ENCODE data around the gene SH3PXD2B. TPM values are rescaled to one million over a fixed set of nuclear protein-coding genes. Genes with fewer than 3 reads are reported as not detected.

SH3PXD2B gene
- polyA plus RNA-seq, 3 donors, result 0.19 to 0.77 (median 0.31) TPM

DNA sequence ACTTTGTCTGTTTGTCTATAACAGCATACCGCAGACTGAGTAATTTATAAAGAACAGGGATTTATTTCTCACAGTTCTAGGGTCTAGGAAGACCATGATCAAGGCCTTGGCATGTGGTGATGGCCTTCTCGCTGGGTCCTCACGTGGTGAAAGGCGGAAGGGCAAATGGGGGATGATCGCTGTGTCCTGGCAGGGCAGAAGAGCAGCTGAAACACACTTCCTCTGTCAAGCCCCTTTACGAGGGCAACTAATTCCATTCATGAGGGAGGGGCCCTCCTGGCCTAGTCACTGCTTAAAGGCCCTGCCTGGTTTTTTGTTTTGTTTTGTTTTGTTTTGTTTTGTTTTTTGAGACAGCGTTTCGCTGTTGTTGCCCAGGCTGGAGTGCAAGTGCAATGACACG lies 128.9 kb downstream of the SH3PXD2B start:
- Histone ChIP-seq H3K27me3 (ENCODE audit: control insufficient read depth in 2 of 2, insufficient read depth in 2 of 2, low read length in 2 of 2) (no peaks in the 10 kb centered on the region), H3K9me3 (replicated peaks in 1 of 2; ENCODE audit: control insufficient read depth in 1 of 2, insufficient read depth in 1 of 2, low read length in 2 of 2) (no peaks in the 10 kb centered on the region), H3K9ac (ENCODE audit: insufficient read depth, low read length, poor library complexity, severe bottlenecking) (no peak overlapping the region), H3K4me1 (ENCODE audit: control insufficient read depth in 1 of 2, insufficient read depth in 2 of 2, low read length in 2 of 2) (no peaks in the 10 kb centered on the region), H3K36me3 (replicated peaks in 1 of 2; ENCODE audit: control insufficient read depth in 1 of 2, insufficient read depth in 2 of 2, low read length in 2 of 2) (no peaks in the 10 kb centered on the region), H4K20me1 (ENCODE audit: insufficient read depth, low read length) (no peaks in the 10 kb centered on the region), H3K27ac (ENCODE audit: low read depth in 1 of 2, low read length in 2 of 2) (no peak overlapping the region), H3K79me2 (ENCODE audit: insufficient read depth, low read length) (no peaks in the 10 kb centered on the region), H3K4me2 (replicated peaks; ENCODE audit: extremely low read depth, low read length, poor library complexity, severe bottlenecking) (no peak overlapping the region), H3K4me3 (replicated peaks in 1 of 3; ENCODE audit: low read depth in 2 of 3, low read length in 3 of 3) (no peak overlapping the region), H2AFZ (ENCODE audit: insufficient read depth, low read depth, low read length, poor library complexity, severe bottlenecking) (no peak overlapping the region)
- intact Hi-C loops (cut with micrococcal nuclease), result no loop called here
- H3K9me3 Mint-ChIP-seq, result peaks cover 0 to 5% (median 0%) of the 10 kb centered on the region in 7 donors
- H3K27me3 Mint-ChIP-seq (ENCODE audit: low read depth in 3 of 3), result peaks cover 0 to 8% (median 3%) of the 10 kb centered on the region in 3 donors
- no peak for DNase-seq
- TF ChIP-seq, protein P1, sequence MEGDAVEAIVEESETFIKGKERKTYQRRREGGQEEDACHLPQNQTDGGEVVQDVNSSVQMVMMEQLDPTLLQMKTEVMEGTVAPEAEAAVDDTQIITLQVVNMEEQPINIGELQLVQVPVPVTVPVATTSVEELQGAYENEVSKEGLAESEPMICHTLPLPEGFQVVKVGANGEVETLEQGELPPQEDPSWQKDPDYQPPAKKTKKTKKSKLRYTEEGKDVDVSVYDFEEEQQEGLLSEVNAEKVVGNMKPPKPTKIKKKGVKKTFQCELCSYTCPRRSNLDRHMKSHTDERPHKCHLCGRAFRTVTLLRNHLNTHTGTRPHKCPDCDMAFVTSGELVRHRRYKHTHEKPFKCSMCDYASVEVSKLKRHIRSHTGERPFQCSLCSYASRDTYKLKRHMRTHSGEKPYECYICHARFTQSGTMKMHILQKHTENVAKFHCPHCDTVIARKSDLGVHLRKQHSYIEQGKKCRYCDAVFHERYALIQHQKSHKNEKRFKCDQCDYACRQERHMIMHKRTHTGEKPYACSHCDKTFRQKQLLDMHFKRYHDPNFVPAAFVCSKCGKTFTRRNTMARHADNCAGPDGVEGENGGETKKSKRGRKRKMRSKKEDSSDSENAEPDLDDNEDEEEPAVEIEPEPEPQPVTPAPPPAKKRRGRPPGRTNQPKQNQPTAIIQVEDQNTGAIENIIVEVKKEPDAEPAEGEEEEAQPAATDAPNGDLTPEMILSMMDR (IDR thresholded peaks at IDR 0.05), result no peak
- H3K4me3 Mint-ChIP-seq, result no peak overlapping the region
- no peaks in the 10 kb centered on the region for H3K36me3 Mint-ChIP-seq
- WGBS (ENCODE audit: insufficient coverage), result 96% methylated on average over 8 of the region's 9 CpGs
- peaks cover 2% of the 10 kb centered on the region for H3K4me1 Mint-ChIP-seq
- no peak overlapping the region for H3K27ac Mint-ChIP-seq

DNA sequence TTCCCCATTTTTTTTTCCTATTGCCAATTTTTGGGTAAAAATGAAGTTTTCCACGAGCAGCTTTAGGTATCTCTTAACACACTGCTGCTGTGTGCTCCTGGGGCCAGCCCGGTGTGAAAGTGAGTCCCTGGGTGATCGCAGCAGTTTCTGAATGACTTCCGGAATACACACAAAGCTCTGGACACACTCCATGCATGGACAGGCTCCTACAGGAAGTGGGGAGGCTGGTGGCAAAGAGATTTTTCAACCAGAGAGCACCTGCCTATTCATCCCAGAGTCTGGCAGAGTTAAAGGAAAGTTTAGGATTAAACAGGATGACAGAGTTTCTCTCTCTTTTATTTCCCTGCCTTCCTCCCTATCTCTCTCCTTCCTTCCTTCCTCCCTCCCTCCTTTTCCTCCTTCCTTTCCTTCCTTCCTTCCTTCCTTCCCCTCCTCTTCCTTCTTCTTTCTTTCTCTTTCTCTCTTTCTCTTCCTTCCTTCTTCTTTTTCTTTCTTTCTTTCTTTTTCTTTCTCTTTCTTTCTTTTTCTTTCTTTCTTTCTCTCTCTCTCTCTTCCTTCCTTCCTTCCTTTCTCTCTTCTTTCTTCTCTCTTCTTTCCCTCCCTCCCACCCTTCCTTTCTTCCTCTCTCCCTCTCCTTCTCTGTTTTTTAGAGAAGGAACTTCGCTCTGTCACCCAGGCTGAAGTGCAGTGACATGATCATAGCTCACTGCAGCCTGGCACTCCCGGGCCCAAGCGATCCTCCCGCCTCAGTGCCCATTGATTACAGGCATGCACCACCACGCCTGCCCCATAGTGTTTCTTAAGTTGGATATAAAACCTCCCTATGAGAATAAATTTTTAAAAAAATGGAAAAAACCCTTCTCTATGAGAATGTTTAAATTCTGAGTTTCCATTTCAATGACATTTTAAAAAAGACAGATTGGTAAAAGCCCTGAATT lies 132.0 kb downstream of the SH3PXD2B start:
- Histone ChIP-seq H4K20me1 (ENCODE audit: insufficient read depth, low read length) (no peaks in the 10 kb centered on the region), H3K4me1 (ENCODE audit: control insufficient read depth in 1 of 2, insufficient read depth in 2 of 2, low read length in 2 of 2) (no peaks in the 10 kb centered on the region), H3K27me3 (ENCODE audit: control insufficient read depth in 2 of 2, insufficient read depth in 2 of 2, low read length in 2 of 2) (no peaks in the 10 kb centered on the region), H3K36me3 (replicated peaks in 1 of 2; ENCODE audit: control insufficient read depth in 1 of 2, insufficient read depth in 2 of 2, low read length in 2 of 2) (no peaks in the 10 kb centered on the region), H3K4me2 (replicated peaks; ENCODE audit: extremely low read depth, low read length, poor library complexity, severe bottlenecking) (no peak overlapping the region), H3K9ac (ENCODE audit: insufficient read depth, low read length, poor library complexity, severe bottlenecking) (no peak overlapping the region), H3K79me2 (ENCODE audit: insufficient read depth, low read length) (no peaks in the 10 kb centered on the region), H3K9me3 (replicated peaks in 1 of 2; ENCODE audit: control insufficient read depth in 1 of 2, insufficient read depth in 1 of 2, low read length in 2 of 2) (no peaks in the 10 kb centered on the region), H3K4me3 (replicated peaks in 1 of 3; ENCODE audit: low read depth in 2 of 3, low read length in 3 of 3) (no peak overlapping the region), H2AFZ (ENCODE audit: insufficient read depth, low read depth, low read length, poor library complexity, severe bottlenecking) (no peak overlapping the region), H3K27ac (ENCODE audit: low read depth in 1 of 2, low read length in 2 of 2) (no peak overlapping the region)
- H3K27ac Mint-ChIP-seq, result peak overlapping the region in 1 of 7 donors; percentile 12
- peaks cover 2% of the 10 kb centered on the region for H3K4me1 Mint-ChIP-seq
- H3K36me3 Mint-ChIP-seq, result no peaks in the 10 kb centered on the region
- no peak for DNase-seq
- TF ChIP-seq, protein P1 (IDR thresholded peaks at IDR 0.05), result no peak
- peaks cover 0 to 5% (median 0%) of the 10 kb centered on the region in 7 donors for H3K9me3 Mint-ChIP-seq
- no peak overlapping the region for H3K4me3 Mint-ChIP-seq
- H3K27me3 Mint-ChIP-seq (ENCODE audit: low read depth in 3 of 3), result peaks cover 0 to 5% (median 3%) of the 10 kb centered on the region in 3 donors
- intact Hi-C loops (cut with micrococcal nuclease), result no loop called here
- WGBS (ENCODE audit: insufficient coverage), result 74% methylated on average over 2 of the region's 9 CpGs

All from CD14-positive monocyte (primary cell).